NOMO-1 treated with dmso at 0.1 percent for 144 hours (cell line): Measurements from ENCODE around the gene UBE2D3.
"Not testable (repeated sequence)": the region's sequence is repeated elsewhere in the genome, so short reads cannot be mapped to it uniquely, and the experiment has no call there.

ENCODE experiments used
- DNase-seq: peaks from one replicate; lab custom pipeline; 2025; ENCODE audit not compliant: unreplicated experiment; lab: John Stamatoyannopoulos, UW

The UBE2D3 gene

GRCh38 chr4:102832105-102832504 is 4.8 kb upstream of the UBE2D3 start:
- DNase-seq = no peak

GRCh38 chr4:102829803-102830202 is 2.5 kb upstream of the UBE2D3 start:
- no peak for DNase-seq

DNA sequence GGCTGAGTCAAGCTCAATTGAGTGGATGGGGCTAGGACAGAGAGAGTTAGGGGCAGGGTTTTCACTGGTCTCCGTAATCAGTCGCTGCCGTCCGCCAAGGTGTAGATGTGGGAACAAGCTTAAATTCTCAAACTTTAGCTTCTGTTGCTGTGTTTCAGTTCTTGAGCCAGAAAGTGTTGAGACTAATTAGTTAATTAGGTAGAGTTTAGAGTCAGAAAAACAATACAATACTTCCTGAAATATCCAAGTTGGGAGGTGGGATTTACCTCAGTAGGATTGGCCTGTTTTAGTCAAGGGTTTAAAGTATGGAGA is 1.1 kb upstream of the UBE2D3 start:
- no peak for DNase-seq

GRCh38 chr4:102827674-102828496 is 534 bp upstream of the UBE2D3 start:
- peak; percentile 98 for DNase-seq

GRCh38 chr4:102826105-102826889 is 1.1 kb downstream of the UBE2D3 start:
- no peak for DNase-seq

GRCh38 chr4:102825261-102826091 is 1.9 kb downstream of the UBE2D3 start:
- peak; percentile 76 for DNase-seq

GRCh38 chr4:102824398-102824797 is 3.0 kb downstream of the UBE2D3 start:
- DNase-seq = no peak

DNA sequence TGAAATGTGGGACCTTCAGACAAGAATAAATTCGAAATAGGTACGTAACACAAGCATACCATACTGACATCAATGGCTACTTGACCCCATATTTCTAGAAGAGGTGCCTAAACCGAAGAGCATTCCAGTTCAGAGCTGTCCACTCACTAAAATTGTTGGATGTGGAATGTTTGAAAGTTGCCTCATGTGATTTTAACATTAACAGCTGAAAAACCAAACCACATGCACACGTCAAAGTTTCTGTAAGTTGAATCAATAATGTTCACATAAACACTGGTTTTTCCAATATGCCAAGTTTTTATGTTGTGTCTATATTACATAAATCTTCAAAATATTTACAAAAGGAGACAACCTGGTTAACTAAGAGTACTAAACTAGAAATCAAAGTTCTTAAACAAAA is 3.5 kb downstream of the UBE2D3 start:
- DNase-seq = no peak

GRCh38 chr4:102823464-102823863 is 3.9 kb downstream of the UBE2D3 start:
- DNase-seq = no peak

- no peak for DNase-seq
Measured at GRCh38 chr4:102819588-102820365, 7.6 kb downstream of the UBE2D3 start.

- not testable (repeated sequence) for DNase-seq
Measured at GRCh38 chr4:102819100-102819499, 8.3 kb downstream of the UBE2D3 start.

GRCh38 chr4:102817613-102818268 is 9.6 kb downstream of the UBE2D3 start:
- DNase-seq = no peak

DNA sequence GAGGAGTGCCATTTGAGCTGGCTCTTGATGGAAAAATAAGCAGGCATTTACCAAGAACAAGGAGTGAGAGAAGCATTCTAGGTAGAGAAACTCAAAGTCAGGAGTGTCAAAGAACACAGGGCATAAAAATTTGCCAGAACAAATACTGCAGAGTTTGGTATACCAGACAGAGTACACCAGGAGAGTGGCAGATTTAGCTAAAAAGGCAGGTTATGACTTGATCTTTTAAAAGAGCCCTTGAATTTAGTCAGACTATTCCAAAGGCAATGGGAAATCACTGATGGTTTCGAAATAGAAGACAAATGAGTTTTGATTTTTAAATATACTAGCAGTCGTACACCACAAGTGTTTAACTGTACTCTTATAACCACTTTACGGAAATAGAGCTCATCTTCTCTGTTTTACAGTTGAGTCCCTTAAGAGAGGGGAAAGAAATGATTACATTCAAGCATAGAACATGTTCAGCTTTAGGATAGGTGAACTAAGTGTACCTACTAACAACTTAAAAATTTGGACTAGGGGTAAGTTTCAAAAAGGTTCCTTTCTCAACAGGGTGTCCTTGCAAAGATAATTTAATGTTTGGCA is 10.2 kb downstream of the UBE2D3 start:
- DNase-seq = no peak

DNA sequence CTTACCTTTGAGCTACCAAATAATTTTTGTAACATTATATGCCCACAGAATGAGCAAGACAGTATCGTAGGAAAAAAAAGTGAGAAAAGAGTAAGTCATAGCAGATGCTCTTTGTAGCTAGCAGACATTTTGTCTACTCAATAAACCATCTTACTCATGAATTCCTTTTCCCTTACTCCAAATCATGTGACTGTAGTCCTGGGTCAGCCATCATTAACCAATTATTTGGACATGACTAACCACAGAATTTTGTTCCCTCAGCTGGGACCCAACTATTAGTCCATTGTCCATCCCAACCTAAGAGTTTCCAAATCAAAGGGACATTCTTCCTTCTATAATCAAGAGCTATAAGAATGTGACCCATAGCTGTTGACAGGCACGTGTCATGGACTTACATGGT is 11.4 kb downstream of the UBE2D3 start:
- no peak for DNase-seq

GRCh38 chr4:102809691-102810090 is 17.7 kb downstream of the UBE2D3 start:
- DNase-seq = no peak

DNA sequence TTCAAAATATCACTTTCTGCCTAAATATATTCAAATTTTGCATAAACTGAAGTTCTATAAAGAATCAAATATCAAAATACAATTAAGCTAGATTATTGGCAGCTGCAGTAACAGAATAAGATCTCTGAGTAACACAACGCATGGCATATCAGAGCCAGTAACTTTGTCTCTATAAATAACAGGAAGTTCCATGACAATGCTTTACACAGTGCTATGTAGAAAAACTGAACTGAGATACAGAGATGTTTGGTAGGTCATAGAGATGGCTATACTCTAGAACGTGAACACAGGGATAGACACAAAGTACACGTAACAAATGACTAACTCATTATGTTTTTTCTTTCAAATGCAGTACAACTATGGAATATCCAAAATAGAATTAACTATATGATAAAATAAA is 18.2 kb downstream of the UBE2D3 start:
- no peak for DNase-seq

DNA sequence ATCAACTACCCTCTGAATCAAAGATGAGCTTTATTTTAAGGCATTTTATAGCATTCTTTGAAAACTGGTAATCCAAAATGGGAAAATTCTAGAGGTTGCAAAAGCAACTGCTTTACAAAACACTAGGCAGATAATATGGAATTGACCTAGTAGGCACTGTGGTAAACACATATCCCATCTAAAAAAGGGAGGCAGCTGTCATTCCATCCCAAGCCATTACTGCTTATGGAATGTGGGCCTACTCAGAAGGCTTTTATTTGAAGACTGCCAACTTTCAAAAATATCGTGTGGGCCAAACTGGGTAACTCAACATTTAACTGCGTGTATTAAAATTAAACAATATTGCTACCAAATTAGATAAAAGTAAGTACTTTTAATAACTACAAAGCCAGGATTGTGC is 19.3 kb downstream of the UBE2D3 start:
- no peak for DNase-seq

- DNase-seq = no peak
Measured at GRCh38 chr4:102807345-102807744, 20.0 kb downstream of the UBE2D3 start.

- DNase-seq = no peak
Measured at GRCh38 chr4:102799816-102800215, 27.5 kb downstream of the UBE2D3 start.

GRCh38 chr4:102794999-102795398 is 32.4 kb downstream of the UBE2D3 start:
- DNase-seq = no peak
